Natural killer cell (primary cell): ENCODE results near the gene LMBR1. TPM values are rescaled to one million over a fixed set of nuclear protein-coding genes. Genes with fewer than 3 reads are reported as not detected.

Experiments used
- ATAC-seq, 3 donors: fragments of 150-1000 bp in 2 of 3; fragments of 200-7000 bp in 1 of 3; cut with Tn5 transposase; 1 replicate in 1 of 3; 2 replicates in 2 of 3; pipeline ENCODE4 v1.10.0; 2021; ENCODE audit warnings: mild to moderate bottlenecking in 2 of 3, moderate library complexity in 2 of 3
- DNase-seq, 2 donors: peaks; one replicate each; pipeline versions ENCODE4 v3.0.0 to v3.0.0-alpha.2; 2013 to 2021; ENCODE audit warnings: mixed read lengths in 1 of 2
- H3K27ac ChIP-seq: one replicate; pipeline ENCODE4 v1.5.1; 2013; ENCODE audit warnings: mild to moderate bottlenecking, low read length
- H3K27me3 ChIP-seq: one replicate; pipeline ENCODE4 v1.6.1; 2013; ENCODE audit warnings: low read length; ENCODE audit not compliant: control insufficient read depth, insufficient read depth
- H3K36me3 ChIP-seq: one replicate; pipeline ENCODE4 v1.6.1; 2013; ENCODE audit warnings: low read length; ENCODE audit not compliant: control insufficient read depth, insufficient read depth
- H3K4me1 ChIP-seq: one replicate; pipeline ENCODE4 v1.6.1; 2013; ENCODE audit warnings: low read length; ENCODE audit not compliant: control insufficient read depth, insufficient read depth
- H3K4me3 ChIP-seq: one replicate; pipeline ENCODE4 v1.5.1; 2013; ENCODE audit warnings: low read length
- H3K9me3 ChIP-seq: one replicate; pipeline ENCODE4 v1.6.1; 2013; ENCODE audit warnings: low read length; ENCODE audit not compliant: control insufficient read depth, insufficient read depth
- H3K27ac Mint-ChIP-seq, 2 donors: one replicate each; pipeline ENCODE4 v1.8.0; 2022; ENCODE audit warnings: mild to moderate bottlenecking in 2 of 2, mixed read lengths in 2 of 2, moderate library complexity in 1 of 2
- H3K27me3 Mint-ChIP-seq, 2 donors: one replicate each; pipeline ENCODE4 v1.8.0; 2022; ENCODE audit warnings: low read depth in 2 of 2, mixed read lengths in 2 of 2
- H3K36me3 Mint-ChIP-seq: one replicate; pipeline ENCODE4 v1.8.0; 2022; ENCODE audit warnings: mixed read lengths
- H3K4me1 Mint-ChIP-seq, 2 donors: one replicate each; pipeline ENCODE4 v1.8.0; 2022; ENCODE audit warnings: mixed read lengths in 2 of 2
- H3K4me3 Mint-ChIP-seq: one replicate; pipeline ENCODE4 v1.8.0; 2022; ENCODE audit warnings: mild to moderate bottlenecking, moderate library complexity, mixed read lengths
- H3K9me3 Mint-ChIP-seq, 2 donors: one replicate each; pipeline ENCODE4 v1.8.0; 2022; ENCODE audit warnings: mixed read lengths in 2 of 2
- CTCF ChIP-seq: fragments of 200-600 bp; IDR thresholded peaks from one replicate; pipeline ENCODE4 v1.8.0; 2022; ENCODE audit warnings: antibody characterized with exemption
- WGBS: methylation state at CpG from one replicate; pipeline ENCODE4 v1.1.7; 2013; ENCODE audit warnings: missing lambda C conversion rate; ENCODE audit not compliant: insufficient coverage; 5-methylcytosine and 5-hydroxymethylcytosine counted together
- intact Hi-C: fragments of 100-400 bp; cut with micrococcal nuclease; formaldehyde crosslinking; loops from one replicate; pipeline ENCODE4 v1.14.2; 2022
- total RNA-seq, 4 donors: library from RNA; stranded (reverse); fragments of 120-200 nt in 1 of 4; gene quantifications; one replicate each; pipeline versions ENCODE4 v1.2.3 to v1.2.4, GENCODE V29; 2013 to 2022

LMBR1 gene
- total RNA-seq, 3 donors from 2014 or later (not counting 1 experiment from before 2014, with no cell fraction given), result 60.4 to 71.7 (median 66.1) TPM

- H3K9me3 ChIP-seq, result no peaks in the 10 kb centered on the region
- DNase-seq (no peak), ATAC-seq (no peak)
- TF ChIP-seq CTCF, result no peak
- H3K4me3 Mint-ChIP-seq, result no peak overlapping the region
- H3K9me3 Mint-ChIP-seq, result no peaks in the 10 kb centered on the region
- H3K27me3 Mint-ChIP-seq, result no peaks in the 10 kb centered on the region
- intact Hi-C loops, result no loop called here
- 72% methylated on average over 6 of the region's 8 CpGs for WGBS
- no peak overlapping the region for H3K27ac ChIP-seq
- no peaks in the 10 kb centered on the region for H3K4me1 ChIP-seq
- no peaks in the 10 kb centered on the region for H3K36me3 Mint-ChIP-seq
- H3K36me3 ChIP-seq, result no peaks in the 10 kb centered on the region
- H3K4me1 Mint-ChIP-seq, result no peaks in the 10 kb centered on the region
- no peak overlapping the region for H3K4me3 ChIP-seq
- no peaks in the 10 kb centered on the region for H3K27me3 ChIP-seq
- no peak overlapping the region for H3K27ac Mint-ChIP-seq
Measured at GRCh38 chr7:156666368-156667109, 226.4 kb downstream of the LMBR1 start.

- Histone ChIP-seq H3K27me3 (no peaks in the 10 kb centered on the region), H3K4me1 (no peaks in the 10 kb centered on the region), H3K36me3 (no peaks in the 10 kb centered on the region), H3K27ac (no peak overlapping the region), H3K9me3 (no peaks in the 10 kb centered on the region), H3K4me3 (no peak overlapping the region)
- Mint-ChIP-seq H3K9me3 (no peaks in the 10 kb centered on the region), H3K4me3 (no peak overlapping the region), H3K27me3 (no peaks in the 10 kb centered on the region), H3K27ac (no peak overlapping the region), H3K36me3 (no peaks in the 10 kb centered on the region), H3K4me1 (no peaks in the 10 kb centered on the region)
- intact Hi-C loops, result no loop called here
- WGBS, result 97% methylated on average over 3 of the region's 4 CpGs
- DNase-seq (no peak), ATAC-seq (no peak)
- TF ChIP-seq CTCF, result no peak
Measured at GRCh38 chr7:156665101-156665500, 227.9 kb downstream of the LMBR1 start.

- H3K4me3 Mint-ChIP-seq, result no peak overlapping the region
- ATAC-seq, result no peak
- no peaks in the 10 kb centered on the region for H3K9me3 Mint-ChIP-seq
- DNase-seq, result no peak
- H3K27me3 ChIP-seq, result no peaks in the 10 kb centered on the region
- no peak overlapping the region for H3K27ac Mint-ChIP-seq
- H3K36me3 Mint-ChIP-seq, result no peaks in the 10 kb centered on the region
- 95% methylated on average over 2 of the region's 4 CpGs for WGBS
- no peaks in the 10 kb centered on the region for H3K4me1 Mint-ChIP-seq
- H3K27ac ChIP-seq, result no peak overlapping the region
- no peak for TF ChIP-seq CTCF
- H3K27me3 Mint-ChIP-seq, result peaks cover 5 to 6% of the 10 kb centered on the region in 2 donors
- intact Hi-C loops, result no loop called here
- H3K4me1 ChIP-seq, result no peaks in the 10 kb centered on the region
- no peaks in the 10 kb centered on the region for H3K36me3 ChIP-seq
- no peaks in the 10 kb centered on the region for H3K9me3 ChIP-seq
- no peak overlapping the region for H3K4me3 ChIP-seq
Measured at GRCh38 chr7:156662277-156662676, 230.7 kb downstream of the LMBR1 start.

DNA sequence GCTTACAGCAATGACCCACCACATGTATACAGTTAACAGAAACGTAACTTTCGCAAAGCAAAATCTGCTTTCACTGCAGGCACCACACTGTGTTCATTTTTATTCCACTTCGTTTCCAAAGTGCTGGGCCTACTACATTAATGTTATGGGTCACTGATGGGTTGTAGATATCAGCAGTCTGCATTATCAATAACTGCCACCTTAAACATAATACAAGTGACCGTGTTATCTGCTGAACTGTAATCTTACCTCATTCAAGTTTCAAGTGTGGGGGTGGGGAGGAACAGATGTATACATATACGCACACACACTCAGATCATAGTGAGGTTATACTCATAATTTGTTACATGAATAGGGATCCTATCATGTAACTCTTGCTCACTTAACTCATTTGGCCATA, 231.3 kb downstream of the LMBR1 start:
- H3K4me1 Mint-ChIP-seq, result no peaks in the 10 kb centered on the region
- TF ChIP-seq CTCF, result no peak
- intact Hi-C loops, result no loop called here

More for the DNA sequence above, 231.3 kb downstream of the LMBR1 start:
- ATAC-seq, result no peak
- 95% methylated on average over 2 of the region's 5 CpGs for WGBS
- H3K27me3 ChIP-seq, result no peaks in the 10 kb centered on the region
- H3K4me3 ChIP-seq, result no peak overlapping the region
- Mint-ChIP-seq H3K9me3 (no peaks in the 10 kb centered on the region), H3K27me3 (peaks cover 5 to 6% of the 10 kb centered on the region in 2 donors), H3K36me3 (no peaks in the 10 kb centered on the region), H3K27ac (no peak overlapping the region), H3K4me3 (no peak overlapping the region)
- H3K4me1 ChIP-seq, result no peaks in the 10 kb centered on the region
- no peak for DNase-seq
- H3K27ac ChIP-seq, result no peak overlapping the region
- H3K36me3 ChIP-seq, result no peaks in the 10 kb centered on the region
- no peaks in the 10 kb centered on the region for H3K9me3 ChIP-seq
